HCT116 (cell line): ENCODE measurements around the gene GNAO1. TPM values are rescaled to one million over a fixed set of nuclear protein-coding genes. Genes with fewer than 3 reads are reported as not detected.

Source experiments
- ATAC-seq: fragments of 200-7000 bp; cut with Tn5 transposase; 2 replicates; pipeline ENCODE4 v1.9.1; 2020; ENCODE audit warnings: mild to moderate bottlenecking, moderate library complexity
- BruUV-seq: library from RNA; stranded (reverse); fragments of 400-500 nt; replicated peaks from 2 replicates; lab custom pipeline; 2021; lab: Mats Ljungman, UMichigan
- CTCF ChIA-PET: fragments of 300-600 bp; sonication (Branson Sonifier 250); formaldehyde crosslinking; loops from one replicate; lab custom pipeline; 2021; ENCODE audit warnings: antibody characterized with exemption; lab: Charles Lee
- POLR2A ChIA-PET: fragments of 300-600, 350-600 bp; sonication (Branson Sonifier 250); formaldehyde crosslinking; loops from one replicate; lab custom pipeline; 2021; ENCODE audit warnings: antibody characterized with exemption; lab: Charles Lee
- RAD21 ChIA-PET, 2 experiments: fragments of 300-600 bp; sonication (Branson Sonifier 250); formaldehyde crosslinking; loops; one replicate each; lab custom pipeline; 2023; ENCODE audit warnings: low total read pairs in 2 of 2; ENCODE audit not compliant: uncharacterized antibody in 2 of 2, unreplicated experiment in 2 of 2, low non-redundant PET in 1 of 2; lab: Charles Lee
- DNase-seq: peaks from one replicate; pipeline ENCODE4 v3.0.0-alpha.2; 2010; ENCODE audit warnings: low read depth, low spot score
- H2AFZ ChIP-seq: fragments of 200-600 bp; shearing (Covaris generic), sonication (generic); 2 replicates; pipeline ENCODE4 v1.6.1; 2017; ENCODE audit warnings: low read depth, mixed run types, mixed read lengths, antibody characterized with exemption, low read length; ENCODE audit not compliant: poor library complexity, severe bottlenecking
- H3K27ac ChIP-seq: 2 replicates; pipeline ENCODE4 v1.5.1; 2012; ENCODE audit warnings: low read depth, low read length
- H3K27me3 ChIP-seq: fragments of 200-600 bp; sonication (generic); 2 replicates; pipeline ENCODE4 v1.6.1; 2016; ENCODE audit warnings: mixed run types, low read length, mixed read lengths; ENCODE audit not compliant: insufficient read depth
- H3K36me3 ChIP-seq, 2 experiments: fragments of 200-500 bp in 1 of 2; fragments of 200-600 bp in 1 of 2; sonication (Bioruptor generic) in 1 of 2; sonication (generic) in 1 of 2; 2 replicates each; pipeline versions ENCODE4 v1.5.1 to v1.6.1; 2014 to 2016; ENCODE audit warnings: low read length in 2 of 2, inconsistent platforms in 1 of 2, mixed read lengths in 1 of 2, mixed run types in 1 of 2; ENCODE audit not compliant: insufficient read depth in 2 of 2, control insufficient read depth in 1 of 2
- H3K4me1 ChIP-seq, 2 experiments: fragments of 200-600 bp in 1 of 2; sonication (generic) in 1 of 2; 2 replicates each; pipeline versions ENCODE4 v1.5.1 to v1.6.1; 2012 to 2017; ENCODE audit warnings: low read length in 2 of 2, inconsistent platforms in 1 of 2, mild to moderate bottlenecking in 1 of 2, mixed read lengths in 1 of 2, mixed run types in 1 of 2, moderate library complexity in 1 of 2; ENCODE audit not compliant: insufficient read depth in 2 of 2, control insufficient read depth in 1 of 2
- H3K4me2 ChIP-seq: fragments of 200-600 bp; sonication (generic); 2 replicates; pipeline ENCODE4 v1.6.1; 2017; ENCODE audit warnings: mixed run types, low read length, mixed read lengths
- H3K4me3 ChIP-seq, 2 experiments: fragments of 200-600 bp in 1 of 2; sonication (generic) in 1 of 2; replicated peaks in 1 of 2; 2 replicates each; pipeline ENCODE4 v1.5.1; 2011 to 2016; ENCODE audit warnings: low read length in 2 of 2, control low read depth in 1 of 2, low read depth in 1 of 2, mild to moderate bottlenecking in 1 of 2, mixed read lengths in 1 of 2, mixed run types in 1 of 2
- H3K79me2 ChIP-seq: fragments of 200-600 bp; sonication (generic); 2 replicates; pipeline ENCODE4 v1.6.1; 2017; ENCODE audit warnings: mild to moderate bottlenecking, mixed run types, low read length, moderate library complexity, mixed read lengths; ENCODE audit not compliant: insufficient read depth
- H3K9ac ChIP-seq: fragments of 200-600 bp; sonication (generic); 2 replicates; pipeline ENCODE4 v1.6.1; 2016; ENCODE audit warnings: low read length, mixed read lengths
- H3K9me2 ChIP-seq: fragments of 200-600 bp; sonication (generic), shearing (Covaris generic); 2 replicates; pipeline ENCODE4 v1.6.1; 2017; ENCODE audit warnings: mixed run types, mild to moderate bottlenecking, moderate library complexity; ENCODE audit not compliant: insufficient read depth
- H3K9me3 ChIP-seq, 2 experiments: fragments of 200-500 bp in 1 of 2; fragments of 200-600 bp in 1 of 2; sonication (Bioruptor generic) in 1 of 2; sonication (generic) in 1 of 2; 2 replicates each; pipeline ENCODE4 v1.6.1; 2014 to 2017; ENCODE audit warnings: low read length in 2 of 2, mixed read lengths in 2 of 2, inconsistent platforms in 1 of 2, low read depth in 1 of 2, mild to moderate bottlenecking in 1 of 2, mixed run types in 1 of 2, moderate library complexity in 1 of 2; ENCODE audit not compliant: control insufficient read depth in 1 of 2, insufficient read depth in 1 of 2
- H4K20me1 ChIP-seq: fragments of 200-600 bp; sonication (generic), shearing (Covaris generic); 2 replicates; pipeline ENCODE4 v1.6.1; 2017; ENCODE audit warnings: mixed run types, mild to moderate bottlenecking, moderate library complexity; ENCODE audit not compliant: insufficient read depth
- CBX3 ChIP-seq: IDR thresholded peaks from 2 replicates; pipeline ENCODE4 v1.6.1; 2012; ENCODE audit warnings: low read depth
- CEBPB ChIP-seq: IDR thresholded peaks from 2 replicates; pipeline ENCODE4 v1.6.1; 2012; ENCODE audit warnings: low read depth
- ELF1 ChIP-seq: IDR thresholded peaks from 2 replicates; pipeline ENCODE4 v1.6.1; 2012; ENCODE audit warnings: low read depth, borderline replicate concordance
- FOSL1 ChIP-seq: IDR thresholded peaks from 2 replicates; pipeline ENCODE4 v1.6.1; 2012; ENCODE audit warnings: low read depth
- POLR2A ChIP-seq: IDR thresholded peaks from 2 replicates; pipeline ENCODE4 v1.7.0; 2011; ENCODE audit warnings: borderline replicate concordance; ENCODE audit not compliant: insufficient read depth, insufficient read length; ENCODE audit errors: extremely low read depth
- RAD21 ChIP-seq: IDR thresholded peaks from 2 replicates; pipeline ENCODE4 v1.6.1; 2012; ENCODE audit warnings: low read depth, mild to moderate bottlenecking
- SP1 ChIP-seq: IDR thresholded peaks from 2 replicates; pipeline ENCODE4 v1.6.1; 2012; ENCODE audit warnings: low read depth
- YY1 ChIP-seq: IDR thresholded peaks from 2 replicates; pipeline ENCODE4 v1.6.1; 2011; ENCODE audit warnings: low read length, low read depth, moderate library complexity, mild to moderate bottlenecking; ENCODE audit not compliant: insufficient replicate concordance; ENCODE audit errors: extremely low read depth
- ZNF274 ChIP-seq: fragments of 200-500 bp; sonication (Bioruptor generic); IDR thresholded peaks from 2 replicates; pipeline ENCODE4 v1.6.1; 2014; ENCODE audit warnings: mild to moderate bottlenecking, low read depth, low read length, inconsistent platforms
- intact Hi-C: fragments of 100-400 bp; cut with micrococcal nuclease; formaldehyde crosslinking; loops from 2 replicates; pipeline ENCODE4 v1.10.0; 2022
- total RNA-seq: library from RNA; stranded (reverse); gene quantifications from one replicate; pipeline ENCODE4 v1.2.1, GENCODE V29; 2021; ENCODE audit not compliant: unreplicated experiment
- TF ChIP-seq, protein P1 (sequence below): IDR thresholded peaks from 2 replicates; pipeline ENCODE4 v1.6.1; 2011; ENCODE audit warnings: mild to moderate bottlenecking, low read length, moderate library complexity; ENCODE audit not compliant: insufficient replicate concordance; ENCODE audit errors: extremely low read depth
- TF ChIP-seq, protein P2 (sequence below), 3 experiments: fragments of 200-600 bp in 1 of 3; sonication (generic) in 1 of 3; IDR thresholded peaks in 2 of 3; conservative IDR thresholded peaks in 1 of 3; 2 replicates each; pipeline ENCODE4 v1.5.1; 2012 to 2017; ENCODE audit warnings: low read depth in 2 of 3, low read length in 2 of 3, antibody characterized with exemption in 1 of 3, borderline replicate concordance in 1 of 3, control low read depth in 1 of 3, mild to moderate bottlenecking in 1 of 3, mixed read lengths in 1 of 3, mixed run types in 1 of 3, moderate library complexity in 1 of 3; ENCODE audit not compliant: insufficient read depth in 1 of 3
- TF ChIP-seq, protein P3 (sequence below): IDR thresholded peaks from 2 replicates; pipeline ENCODE4 v1.6.1; 2012; ENCODE audit warnings: low read depth
- TF ChIP-seq, protein P4 (sequence below): IDR thresholded peaks from 2 replicates; pipeline ENCODE4 v1.6.1; 2012

Gene GNAO1
- total RNA-seq, 1 experiment from 2014 or later, result 0.12 TPM

DNA sequence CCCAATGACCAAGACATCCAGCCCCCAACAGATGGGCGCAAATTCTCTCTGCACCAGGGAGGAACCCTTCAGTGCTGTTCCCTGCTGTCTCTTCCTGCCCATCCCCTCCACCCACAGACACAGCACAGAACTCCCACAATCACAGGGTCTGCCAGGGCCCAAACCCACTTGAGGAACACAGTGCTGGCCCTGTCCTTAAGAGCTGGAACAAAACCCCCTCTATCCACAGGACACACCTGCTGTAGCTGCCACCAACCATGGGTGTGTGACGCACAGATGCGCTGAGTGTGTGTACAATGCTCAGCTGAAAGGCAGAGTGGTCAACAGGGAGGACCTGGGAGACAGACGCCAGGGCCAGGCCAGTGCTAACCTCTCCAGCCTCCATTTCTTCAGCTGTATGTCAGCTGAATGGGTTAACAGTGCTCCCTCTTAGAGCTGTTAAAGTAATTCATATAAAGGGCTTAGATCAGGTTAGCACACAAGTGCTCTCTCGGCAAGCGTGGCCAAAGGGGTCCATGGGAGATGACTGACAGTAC lies 172.0 kb downstream of the GNAO1 start:
- ChIA-PET POLR2A (no interaction called here), CTCF (no interaction called here), RAD21 (no interaction called here)
- Histone ChIP-seq H3K79me2 (no peaks in the 10 kb centered on the region), H3K4me3 (no peak overlapping the region), H3K27ac (no peak overlapping the region), H3K36me3 (peaks cover 11 to 16% of the 10 kb centered on the region in 2 experiments; a peak in 3 of 4 replicates), H3K9ac (no peak overlapping the region), H3K4me2 (no peak overlapping the region), H3K9me2 (no peaks in the 10 kb centered on the region), H3K9me3 (no peaks in the 10 kb centered on the region), H2AFZ (no peak overlapping the region), H4K20me1 (no peaks in the 10 kb centered on the region), H3K4me1 (no peaks in the 10 kb centered on the region), H3K27me3 (no peaks in the 10 kb centered on the region)
- BruUV-seq, result no TSS peak
- no peak for ATAC-seq
- intact Hi-C loops, result no loop called here
- no peak for TF ChIP-seq YY1
- TF ChIP-seq, protein P1, sequence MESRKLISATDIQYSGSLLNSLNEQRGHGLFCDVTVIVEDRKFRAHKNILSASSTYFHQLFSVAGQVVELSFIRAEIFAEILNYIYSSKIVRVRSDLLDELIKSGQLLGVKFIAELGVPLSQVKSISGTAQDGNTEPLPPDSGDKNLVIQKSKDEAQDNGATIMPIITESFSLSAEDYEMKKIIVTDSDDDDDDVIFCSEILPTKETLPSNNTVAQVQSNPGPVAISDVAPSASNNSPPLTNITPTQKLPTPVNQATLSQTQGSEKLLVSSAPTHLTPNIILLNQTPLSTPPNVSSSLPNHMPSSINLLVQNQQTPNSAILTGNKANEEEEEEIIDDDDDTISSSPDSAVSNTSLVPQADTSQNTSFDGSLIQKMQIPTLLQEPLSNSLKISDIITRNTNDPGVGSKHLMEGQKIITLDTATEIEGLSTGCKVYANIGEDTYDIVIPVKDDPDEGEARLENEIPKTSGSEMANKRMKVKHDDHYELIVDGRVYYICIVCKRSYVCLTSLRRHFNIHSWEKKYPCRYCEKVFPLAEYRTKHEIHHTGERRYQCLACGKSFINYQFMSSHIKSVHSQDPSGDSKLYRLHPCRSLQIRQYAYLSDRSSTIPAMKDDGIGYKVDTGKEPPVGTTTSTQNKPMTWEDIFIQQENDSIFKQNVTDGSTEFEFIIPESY, result no peak
- TF ChIP-seq CEBPB, result no peak
- no peak for TF ChIP-seq RAD21
- TF ChIP-seq POLR2A, result no peak
- TF ChIP-seq CBX3, result no peak
- TF ChIP-seq, protein P2, sequence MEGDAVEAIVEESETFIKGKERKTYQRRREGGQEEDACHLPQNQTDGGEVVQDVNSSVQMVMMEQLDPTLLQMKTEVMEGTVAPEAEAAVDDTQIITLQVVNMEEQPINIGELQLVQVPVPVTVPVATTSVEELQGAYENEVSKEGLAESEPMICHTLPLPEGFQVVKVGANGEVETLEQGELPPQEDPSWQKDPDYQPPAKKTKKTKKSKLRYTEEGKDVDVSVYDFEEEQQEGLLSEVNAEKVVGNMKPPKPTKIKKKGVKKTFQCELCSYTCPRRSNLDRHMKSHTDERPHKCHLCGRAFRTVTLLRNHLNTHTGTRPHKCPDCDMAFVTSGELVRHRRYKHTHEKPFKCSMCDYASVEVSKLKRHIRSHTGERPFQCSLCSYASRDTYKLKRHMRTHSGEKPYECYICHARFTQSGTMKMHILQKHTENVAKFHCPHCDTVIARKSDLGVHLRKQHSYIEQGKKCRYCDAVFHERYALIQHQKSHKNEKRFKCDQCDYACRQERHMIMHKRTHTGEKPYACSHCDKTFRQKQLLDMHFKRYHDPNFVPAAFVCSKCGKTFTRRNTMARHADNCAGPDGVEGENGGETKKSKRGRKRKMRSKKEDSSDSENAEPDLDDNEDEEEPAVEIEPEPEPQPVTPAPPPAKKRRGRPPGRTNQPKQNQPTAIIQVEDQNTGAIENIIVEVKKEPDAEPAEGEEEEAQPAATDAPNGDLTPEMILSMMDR (IDR thresholded peaks at IDR 0.05 in 2 of 3, conservative IDR thresholded peaks at IDR 0.05 in 1 of 3; ENCODE audit: borderline replicate concordance in 1 of 3, insufficient read depth in 1 of 3, low read depth in 2 of 3, low read length in 2 of 3), result no peak
- TF ChIP-seq, protein P3, sequence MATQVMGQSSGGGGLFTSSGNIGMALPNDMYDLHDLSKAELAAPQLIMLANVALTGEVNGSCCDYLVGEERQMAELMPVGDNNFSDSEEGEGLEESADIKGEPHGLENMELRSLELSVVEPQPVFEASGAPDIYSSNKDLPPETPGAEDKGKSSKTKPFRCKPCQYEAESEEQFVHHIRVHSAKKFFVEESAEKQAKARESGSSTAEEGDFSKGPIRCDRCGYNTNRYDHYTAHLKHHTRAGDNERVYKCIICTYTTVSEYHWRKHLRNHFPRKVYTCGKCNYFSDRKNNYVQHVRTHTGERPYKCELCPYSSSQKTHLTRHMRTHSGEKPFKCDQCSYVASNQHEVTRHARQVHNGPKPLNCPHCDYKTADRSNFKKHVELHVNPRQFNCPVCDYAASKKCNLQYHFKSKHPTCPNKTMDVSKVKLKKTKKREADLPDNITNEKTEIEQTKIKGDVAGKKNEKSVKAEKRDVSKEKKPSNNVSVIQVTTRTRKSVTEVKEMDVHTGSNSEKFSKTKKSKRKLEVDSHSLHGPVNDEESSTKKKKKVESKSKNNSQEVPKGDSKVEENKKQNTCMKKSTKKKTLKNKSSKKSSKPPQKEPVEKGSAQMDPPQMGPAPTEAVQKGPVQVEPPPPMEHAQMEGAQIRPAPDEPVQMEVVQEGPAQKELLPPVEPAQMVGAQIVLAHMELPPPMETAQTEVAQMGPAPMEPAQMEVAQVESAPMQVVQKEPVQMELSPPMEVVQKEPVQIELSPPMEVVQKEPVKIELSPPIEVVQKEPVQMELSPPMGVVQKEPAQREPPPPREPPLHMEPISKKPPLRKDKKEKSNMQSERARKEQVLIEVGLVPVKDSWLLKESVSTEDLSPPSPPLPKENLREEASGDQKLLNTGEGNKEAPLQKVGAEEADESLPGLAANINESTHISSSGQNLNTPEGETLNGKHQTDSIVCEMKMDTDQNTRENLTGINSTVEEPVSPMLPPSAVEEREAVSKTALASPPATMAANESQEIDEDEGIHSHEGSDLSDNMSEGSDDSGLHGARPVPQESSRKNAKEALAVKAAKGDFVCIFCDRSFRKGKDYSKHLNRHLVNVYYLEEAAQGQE, result no peak
- TF ChIP-seq SP1, result no peak
- TF ChIP-seq ELF1, result no peak
- no peak for TF ChIP-seq ZNF274
- TF ChIP-seq FOSL1, result no peak
- TF ChIP-seq, protein P4, sequence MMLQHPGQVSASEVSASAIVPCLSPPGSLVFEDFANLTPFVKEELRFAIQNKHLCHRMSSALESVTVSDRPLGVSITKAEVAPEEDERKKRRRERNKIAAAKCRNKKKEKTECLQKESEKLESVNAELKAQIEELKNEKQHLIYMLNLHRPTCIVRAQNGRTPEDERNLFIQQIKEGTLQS, result no peak
- no peak for DNase-seq
